Loucy (cell line): ENCODE measurements around the gene ABCC8.

ENCODE experiments used
- EZH2phosphoT487 ChIP-seq: fragments of 200-600 bp; IDR thresholded peaks from 2 replicates; pipeline ENCODE4 v1.6.1; 2018; ENCODE audit warnings: antibody characterized with exemption, mild to moderate bottlenecking, moderate library complexity, borderline replicate concordance
- TF ChIP-seq, protein P1 (sequence below): fragments of 200-600 bp; sonication (generic); conservative IDR thresholded peaks from 2 replicates; pipeline ENCODE4 v1.5.1; 2014; ENCODE audit warnings: mild to moderate bottlenecking, antibody characterized with exemption, low read length

DNA sequence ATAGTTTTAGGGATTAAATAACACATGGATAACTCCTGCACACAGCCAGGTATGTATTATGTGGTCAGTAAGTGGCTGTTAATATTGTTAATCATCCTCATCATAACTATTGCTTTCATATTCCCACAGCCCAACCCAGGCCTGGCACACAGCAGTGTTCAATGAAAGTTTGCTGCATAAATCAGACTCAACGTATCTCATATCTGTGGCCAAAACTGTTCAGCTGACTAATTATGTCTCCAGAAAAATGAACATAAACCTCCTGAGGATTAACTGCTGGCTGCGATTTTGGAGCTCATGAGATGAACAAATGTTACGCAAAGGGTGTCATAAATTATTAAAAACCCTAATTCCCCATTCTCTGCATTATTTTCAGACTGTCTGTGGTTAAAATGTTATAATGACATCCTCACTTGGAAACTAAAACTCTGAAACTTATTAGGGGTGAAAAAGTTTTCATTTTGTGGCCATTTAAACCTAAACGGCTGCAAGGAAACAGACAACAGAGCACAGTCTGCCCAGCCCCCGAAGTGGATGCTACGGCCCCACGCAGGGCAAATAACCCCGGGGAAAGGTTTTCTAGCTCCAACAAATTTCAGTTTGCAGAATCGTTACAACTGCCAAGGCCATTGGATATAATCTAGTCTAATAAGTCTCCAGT, 17.3 kb downstream of the ABCC8 start:
- TF ChIP-seq, protein P1, sequence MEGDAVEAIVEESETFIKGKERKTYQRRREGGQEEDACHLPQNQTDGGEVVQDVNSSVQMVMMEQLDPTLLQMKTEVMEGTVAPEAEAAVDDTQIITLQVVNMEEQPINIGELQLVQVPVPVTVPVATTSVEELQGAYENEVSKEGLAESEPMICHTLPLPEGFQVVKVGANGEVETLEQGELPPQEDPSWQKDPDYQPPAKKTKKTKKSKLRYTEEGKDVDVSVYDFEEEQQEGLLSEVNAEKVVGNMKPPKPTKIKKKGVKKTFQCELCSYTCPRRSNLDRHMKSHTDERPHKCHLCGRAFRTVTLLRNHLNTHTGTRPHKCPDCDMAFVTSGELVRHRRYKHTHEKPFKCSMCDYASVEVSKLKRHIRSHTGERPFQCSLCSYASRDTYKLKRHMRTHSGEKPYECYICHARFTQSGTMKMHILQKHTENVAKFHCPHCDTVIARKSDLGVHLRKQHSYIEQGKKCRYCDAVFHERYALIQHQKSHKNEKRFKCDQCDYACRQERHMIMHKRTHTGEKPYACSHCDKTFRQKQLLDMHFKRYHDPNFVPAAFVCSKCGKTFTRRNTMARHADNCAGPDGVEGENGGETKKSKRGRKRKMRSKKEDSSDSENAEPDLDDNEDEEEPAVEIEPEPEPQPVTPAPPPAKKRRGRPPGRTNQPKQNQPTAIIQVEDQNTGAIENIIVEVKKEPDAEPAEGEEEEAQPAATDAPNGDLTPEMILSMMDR, result no peak
- no peak for TF ChIP-seq EZH2phosphoT487
